HCT116 (cell line): ENCODE results near the gene MTSS2. TPM values are rescaled to one million over a fixed set of nuclear protein-coding genes. Genes with fewer than 3 reads are reported as not detected.

ENCODE experiments used
- ATAC-seq: fragments of 200-7000 bp; cut with Tn5 transposase; 2 replicates; pipeline ENCODE4 v1.9.1; 2020; ENCODE audit warnings: mild to moderate bottlenecking, moderate library complexity
- BruUV-seq: library from RNA; stranded (reverse); fragments of 400-500 nt; replicated peaks from 2 replicates; lab custom pipeline; 2021; lab: Mats Ljungman, UMichigan
- CTCF ChIA-PET: fragments of 300-600 bp; sonication (Branson Sonifier 250); formaldehyde crosslinking; loops from one replicate; lab custom pipeline; 2021; ENCODE audit warnings: antibody characterized with exemption; lab: Charles Lee
- POLR2A ChIA-PET: fragments of 300-600, 350-600 bp; sonication (Branson Sonifier 250); formaldehyde crosslinking; loops from one replicate; lab custom pipeline; 2021; ENCODE audit warnings: antibody characterized with exemption; lab: Charles Lee
- RAD21 ChIA-PET, 2 experiments: fragments of 300-600 bp; sonication (Branson Sonifier 250); formaldehyde crosslinking; loops; one replicate each; lab custom pipeline; 2023; ENCODE audit warnings: low total read pairs in 2 of 2; ENCODE audit not compliant: uncharacterized antibody in 2 of 2, unreplicated experiment in 2 of 2, low non-redundant PET in 1 of 2; lab: Charles Lee
- DNase-seq: peaks from one replicate; pipeline ENCODE4 v3.0.0-alpha.2; 2010; ENCODE audit warnings: low read depth, low spot score
- H2AFZ ChIP-seq: fragments of 200-600 bp; shearing (Covaris generic), sonication (generic); 2 replicates; pipeline ENCODE4 v1.6.1; 2017; ENCODE audit warnings: low read depth, mixed run types, mixed read lengths, antibody characterized with exemption, low read length; ENCODE audit not compliant: poor library complexity, severe bottlenecking
- H3K27ac ChIP-seq: 2 replicates; pipeline ENCODE4 v1.5.1; 2012; ENCODE audit warnings: low read depth, low read length
- H3K27me3 ChIP-seq: fragments of 200-600 bp; sonication (generic); 2 replicates; pipeline ENCODE4 v1.6.1; 2016; ENCODE audit warnings: mixed run types, low read length, mixed read lengths; ENCODE audit not compliant: insufficient read depth
- H3K36me3 ChIP-seq, 2 experiments: fragments of 200-500 bp in 1 of 2; fragments of 200-600 bp in 1 of 2; sonication (Bioruptor generic) in 1 of 2; sonication (generic) in 1 of 2; 2 replicates each; pipeline versions ENCODE4 v1.5.1 to v1.6.1; 2014 to 2016; ENCODE audit warnings: low read length in 2 of 2, inconsistent platforms in 1 of 2, mixed read lengths in 1 of 2, mixed run types in 1 of 2; ENCODE audit not compliant: insufficient read depth in 2 of 2, control insufficient read depth in 1 of 2
- H3K4me1 ChIP-seq, 2 experiments: fragments of 200-600 bp in 1 of 2; sonication (generic) in 1 of 2; 2 replicates each; pipeline versions ENCODE4 v1.5.1 to v1.6.1; 2012 to 2017; ENCODE audit warnings: low read length in 2 of 2, inconsistent platforms in 1 of 2, mild to moderate bottlenecking in 1 of 2, mixed read lengths in 1 of 2, mixed run types in 1 of 2, moderate library complexity in 1 of 2; ENCODE audit not compliant: insufficient read depth in 2 of 2, control insufficient read depth in 1 of 2
- H3K4me2 ChIP-seq: fragments of 200-600 bp; sonication (generic); 2 replicates; pipeline ENCODE4 v1.6.1; 2017; ENCODE audit warnings: mixed run types, low read length, mixed read lengths
- H3K4me3 ChIP-seq, 2 experiments: fragments of 200-600 bp in 1 of 2; sonication (generic) in 1 of 2; replicated peaks in 1 of 2; 2 replicates each; pipeline ENCODE4 v1.5.1; 2011 to 2016; ENCODE audit warnings: low read length in 2 of 2, control low read depth in 1 of 2, low read depth in 1 of 2, mild to moderate bottlenecking in 1 of 2, mixed read lengths in 1 of 2, mixed run types in 1 of 2
- H3K79me2 ChIP-seq: fragments of 200-600 bp; sonication (generic); 2 replicates; pipeline ENCODE4 v1.6.1; 2017; ENCODE audit warnings: mild to moderate bottlenecking, mixed run types, low read length, moderate library complexity, mixed read lengths; ENCODE audit not compliant: insufficient read depth
- H3K9ac ChIP-seq: fragments of 200-600 bp; sonication (generic); 2 replicates; pipeline ENCODE4 v1.6.1; 2016; ENCODE audit warnings: low read length, mixed read lengths
- H3K9me2 ChIP-seq: fragments of 200-600 bp; sonication (generic), shearing (Covaris generic); 2 replicates; pipeline ENCODE4 v1.6.1; 2017; ENCODE audit warnings: mixed run types, mild to moderate bottlenecking, moderate library complexity; ENCODE audit not compliant: insufficient read depth
- H3K9me3 ChIP-seq, 2 experiments: fragments of 200-500 bp in 1 of 2; fragments of 200-600 bp in 1 of 2; sonication (Bioruptor generic) in 1 of 2; sonication (generic) in 1 of 2; 2 replicates each; pipeline ENCODE4 v1.6.1; 2014 to 2017; ENCODE audit warnings: low read length in 2 of 2, mixed read lengths in 2 of 2, inconsistent platforms in 1 of 2, low read depth in 1 of 2, mild to moderate bottlenecking in 1 of 2, mixed run types in 1 of 2, moderate library complexity in 1 of 2; ENCODE audit not compliant: control insufficient read depth in 1 of 2, insufficient read depth in 1 of 2
- H4K20me1 ChIP-seq: fragments of 200-600 bp; sonication (generic), shearing (Covaris generic); 2 replicates; pipeline ENCODE4 v1.6.1; 2017; ENCODE audit warnings: mixed run types, mild to moderate bottlenecking, moderate library complexity; ENCODE audit not compliant: insufficient read depth
- ATF3 ChIP-seq: IDR thresholded peaks from 2 replicates; pipeline ENCODE4 v1.6.1; 2012
- CEBPB ChIP-seq: IDR thresholded peaks from 2 replicates; pipeline ENCODE4 v1.6.1; 2012; ENCODE audit warnings: low read depth
- EZH2 ChIP-seq: fragments of 200-600 bp; sonication (generic); IDR thresholded peaks from 2 replicates; pipeline ENCODE4 v1.6.1; 2017; ENCODE audit warnings: antibody characterized with exemption, mixed run types
- FOSL1 ChIP-seq: IDR thresholded peaks from 2 replicates; pipeline ENCODE4 v1.6.1; 2012; ENCODE audit warnings: low read depth
- POLR2AphosphoS5 ChIP-seq: IDR thresholded peaks from 2 replicates; pipeline ENCODE4 v1.6.1; 2011; ENCODE audit warnings: mild to moderate bottlenecking, low read depth, low read length, moderate library complexity
- REST ChIP-seq: IDR thresholded peaks from 2 replicates; pipeline ENCODE4 v1.6.1; 2012; ENCODE audit warnings: low read depth
- SRF ChIP-seq: IDR thresholded peaks from 2 replicates; pipeline ENCODE4 v1.6.1; 2012; ENCODE audit warnings: low read depth
- TCF7L2 ChIP-seq: IDR thresholded peaks from 2 replicates; pipeline ENCODE4 v1.7.0; 2011; ENCODE audit warnings: borderline replicate concordance, inconsistent platforms; ENCODE audit not compliant: insufficient read depth, insufficient read length; ENCODE audit errors: extremely low read depth
- ZBTB33 ChIP-seq: IDR thresholded peaks from 2 replicates; pipeline ENCODE4 v1.6.1; 2011; ENCODE audit warnings: mild to moderate bottlenecking, low read length, moderate library complexity; ENCODE audit not compliant: insufficient replicate concordance; ENCODE audit errors: extremely low read depth
- intact Hi-C: fragments of 100-400 bp; cut with micrococcal nuclease; formaldehyde crosslinking; loops from 2 replicates; pipeline ENCODE4 v1.10.0; 2022
- total RNA-seq: library from RNA; stranded (reverse); gene quantifications from one replicate; pipeline ENCODE4 v1.2.1, GENCODE V29; 2021; ENCODE audit not compliant: unreplicated experiment
- TF ChIP-seq, protein P1 (sequence below): IDR thresholded peaks from 2 replicates; pipeline ENCODE4 v1.6.1; 2012
- TF ChIP-seq, protein P2 (sequence below), 3 experiments: fragments of 200-600 bp in 1 of 3; sonication (generic) in 1 of 3; IDR thresholded peaks in 2 of 3; conservative IDR thresholded peaks in 1 of 3; 2 replicates each; pipeline ENCODE4 v1.5.1; 2012 to 2017; ENCODE audit warnings: low read depth in 2 of 3, low read length in 2 of 3, antibody characterized with exemption in 1 of 3, borderline replicate concordance in 1 of 3, control low read depth in 1 of 3, mild to moderate bottlenecking in 1 of 3, mixed read lengths in 1 of 3, mixed run types in 1 of 3, moderate library complexity in 1 of 3; ENCODE audit not compliant: insufficient read depth in 1 of 3

Gene MTSS2
- total RNA-seq, 1 experiment from 2014 or later: 41.8 TPM

DNA sequence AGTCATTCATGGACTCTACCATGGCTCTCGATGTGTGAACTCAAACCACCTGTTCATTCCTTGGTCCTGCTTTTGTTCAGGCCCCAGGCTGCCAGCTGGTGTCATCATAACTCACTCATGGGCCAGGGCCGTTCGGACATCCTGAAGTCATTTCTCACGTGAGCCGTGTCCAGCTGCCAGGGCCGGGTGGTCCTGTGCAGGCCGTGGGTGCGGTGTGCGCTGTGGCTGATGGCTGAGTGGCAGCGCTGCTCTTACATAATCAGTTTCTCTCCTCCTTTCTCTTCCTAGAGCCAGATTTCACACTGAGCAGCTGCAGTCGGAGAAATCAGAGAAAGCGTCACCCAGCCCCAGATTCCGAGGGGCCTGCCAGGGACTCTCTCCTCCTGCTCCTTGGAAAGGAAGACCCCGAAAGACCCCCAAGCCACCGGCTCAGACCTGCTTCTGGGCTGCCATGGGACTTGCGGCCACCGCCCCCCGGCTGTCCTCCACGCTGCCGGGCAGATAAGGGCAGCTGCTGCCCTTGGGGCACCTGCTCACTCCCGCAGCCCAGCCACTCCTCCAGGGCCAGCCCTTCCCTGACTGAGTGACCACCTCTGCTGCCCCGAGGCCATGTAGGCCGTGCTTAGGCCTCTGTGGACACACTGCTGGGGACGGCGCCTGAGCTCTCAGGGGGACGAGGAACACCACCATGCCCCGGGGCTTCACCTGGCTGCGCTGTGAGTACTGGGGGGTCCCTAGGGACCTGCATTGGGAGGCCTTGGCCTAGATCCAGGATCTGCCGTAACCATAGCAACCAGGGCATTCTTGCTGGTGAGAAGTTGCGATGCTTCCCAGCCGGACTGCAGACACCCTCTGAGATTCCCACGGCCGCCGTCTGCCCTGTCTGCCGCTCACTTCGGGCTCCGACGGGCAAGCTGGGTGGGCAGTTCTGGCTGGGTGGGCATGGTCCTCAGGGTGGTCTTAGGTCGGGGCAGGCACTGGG lies 39.3 kb downstream of the MTSS2 start, which contains the start of gene IL34:
Gene IL34, plus strand, starts transcription at position 300 of the 982 bp plus-strand sequence. Its CDS starts 389 bp downstream, at position 689.
- POLR2A ChIA-PET: no interaction called here
- Histone ChIP-seq H3K4me3 (no peak within 1 kb of the TSS), H3K4me1 (no peaks in the 10 kb centered on the region), H3K79me2 (no peaks in the 10 kb centered on the region), H3K27me3 (no peaks in the 10 kb centered on the region), H3K36me3 (no peaks in the 10 kb centered on the region), H3K9me2 (no peaks in the 10 kb centered on the region), H4K20me1 (no peaks in the 10 kb centered on the region), H3K9me3 (no peaks in the 10 kb centered on the region), H3K9ac (no peak within 1 kb of the TSS), H3K4me2 (no peak within 1 kb of the TSS), H2AFZ (no peak within 1 kb of the TSS), H3K27ac (no peak within 1 kb of the TSS)
- BruUV-seq: no TSS peak
- DNase-seq (no peak), ATAC-seq (no peak)
- RAD21 ChIA-PET: no interaction called here
- intact Hi-C loops: no loop called here
- CTCF ChIA-PET: no interaction called here
- TF ChIP-seq TCF7L2 (no peak), ZBTB33 (no peak), CEBPB (no peak), POLR2AphosphoS5 (no peak), ATF3 (no peak), EZH2 (no peak), SRF (no peak), FOSL1 (no peak), REST (no peak)
- TF ChIP-seq, protein P1, sequence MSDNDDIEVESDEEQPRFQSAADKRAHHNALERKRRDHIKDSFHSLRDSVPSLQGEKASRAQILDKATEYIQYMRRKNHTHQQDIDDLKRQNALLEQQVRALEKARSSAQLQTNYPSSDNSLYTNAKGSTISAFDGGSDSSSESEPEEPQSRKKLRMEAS: no peak
- TF ChIP-seq, protein P2, sequence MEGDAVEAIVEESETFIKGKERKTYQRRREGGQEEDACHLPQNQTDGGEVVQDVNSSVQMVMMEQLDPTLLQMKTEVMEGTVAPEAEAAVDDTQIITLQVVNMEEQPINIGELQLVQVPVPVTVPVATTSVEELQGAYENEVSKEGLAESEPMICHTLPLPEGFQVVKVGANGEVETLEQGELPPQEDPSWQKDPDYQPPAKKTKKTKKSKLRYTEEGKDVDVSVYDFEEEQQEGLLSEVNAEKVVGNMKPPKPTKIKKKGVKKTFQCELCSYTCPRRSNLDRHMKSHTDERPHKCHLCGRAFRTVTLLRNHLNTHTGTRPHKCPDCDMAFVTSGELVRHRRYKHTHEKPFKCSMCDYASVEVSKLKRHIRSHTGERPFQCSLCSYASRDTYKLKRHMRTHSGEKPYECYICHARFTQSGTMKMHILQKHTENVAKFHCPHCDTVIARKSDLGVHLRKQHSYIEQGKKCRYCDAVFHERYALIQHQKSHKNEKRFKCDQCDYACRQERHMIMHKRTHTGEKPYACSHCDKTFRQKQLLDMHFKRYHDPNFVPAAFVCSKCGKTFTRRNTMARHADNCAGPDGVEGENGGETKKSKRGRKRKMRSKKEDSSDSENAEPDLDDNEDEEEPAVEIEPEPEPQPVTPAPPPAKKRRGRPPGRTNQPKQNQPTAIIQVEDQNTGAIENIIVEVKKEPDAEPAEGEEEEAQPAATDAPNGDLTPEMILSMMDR (IDR thresholded peaks at IDR 0.05 in 2 of 3, conservative IDR thresholded peaks at IDR 0.05 in 1 of 3; ENCODE audit: borderline replicate concordance in 1 of 3, insufficient read depth in 1 of 3, low read depth in 2 of 3, low read length in 2 of 3): no peak
